NCI-H446 (cell line): ENCODE measurements around the gene TTC28.

Source experiments
- DNase-seq, 2 experiments: peaks; one replicate each; lab custom pipeline; 2025; lab: John Stamatoyannopoulos, UW

The TTC28 gene

GRCh38 chr22:27988704-27989103 lies 690.9 kb downstream of the TTC28 start:
- peak in 1 of 2 experiments; percentile 19 for DNase-seq

GRCh38 chr22:27987557-27987956 lies 692.1 kb downstream of the TTC28 start:
- DNase-seq = no peak

- DNase-seq = no peak
Observed at GRCh38 chr22:27986937-27987336, 692.7 kb downstream of the TTC28 start.

GRCh38 chr22:27986459-27986858 lies 693.2 kb downstream of the TTC28 start:
- DNase-seq = no peak

- no peak for DNase-seq
Observed at GRCh38 chr22:27985323-27986275, 694.0 kb downstream of the TTC28 start.

GRCh38 chr22:27984723-27985122 lies 694.9 kb downstream of the TTC28 start:
- DNase-seq = no peak

GRCh38 chr22:27984001-27984695 lies 695.5 kb downstream of the TTC28 start:
- no peak for DNase-seq

- no peak for DNase-seq
Observed at GRCh38 chr22:27983361-27983791, 696.3 kb downstream of the TTC28 start.

GRCh38 chr22:27982630-27983180 lies 696.9 kb downstream of the TTC28 start:
- no peak for DNase-seq

- DNase-seq = no peak
Observed at GRCh38 chr22:27982106-27982505, 697.5 kb downstream of the TTC28 start.

GRCh38 chr22:27980424-27981148 lies 699.1 kb downstream of the TTC28 start:
- DNase-seq = no peak

- DNase-seq = no peak
Observed at GRCh38 chr22:27978802-27979201, 700.8 kb downstream of the TTC28 start.

GRCh38 chr22:27978317-27978716 lies 701.3 kb downstream of the TTC28 start:
- DNase-seq = no peak

- DNase-seq = no peak
Observed at GRCh38 chr22:27976586-27976985, 703.1 kb downstream of the TTC28 start.

GRCh38 chr22:27975381-27976013 lies 704.1 kb downstream of the TTC28 start:
- DNase-seq = no peak

- no peak for DNase-seq
Observed at GRCh38 chr22:27973846-27974245, 705.8 kb downstream of the TTC28 start.

GRCh38 chr22:27972732-27973698 lies 706.6 kb downstream of the TTC28 start:
- no peak for DNase-seq

GRCh38 chr22:27971926-27972325 lies 707.7 kb downstream of the TTC28 start:
- no peak for DNase-seq

GRCh38 chr22:27970596-27971220 lies 708.9 kb downstream of the TTC28 start:
- DNase-seq = no peak
